Endometrial microvascular endothelial cells (primary cell): ENCODE data around the gene KRT76. TPM values are rescaled to one million over a fixed set of nuclear protein-coding genes. Genes with fewer than 3 reads are reported as not detected.

Experiments used
- in situ Hi-C: cut with HindIII; loops from 2 replicates; pipeline ENCODE4 v1.10.0; 2017; ENCODE audit warnings: low sequenced_read_pairs, low pct_unique_long_range_greater_than_20kb; ENCODE audit errors: inconsistent ontology term
- total RNA-seq: library from RNA; depleted of rRNA; stranded (reverse); fragments of >200 nt; gene quantifications from one replicate; pipeline ENCODE4 v1.2.3, GENCODE V29; 2015; ENCODE audit errors: inconsistent ontology term

KRT76 gene
- total RNA-seq, 1 donor from 2014 or later = not detected

GRCh38 chr12:52788192-52788875 is 11.2 kb upstream of the KRT76 start:
- in situ Hi-C loops = no loop called here

DNA sequence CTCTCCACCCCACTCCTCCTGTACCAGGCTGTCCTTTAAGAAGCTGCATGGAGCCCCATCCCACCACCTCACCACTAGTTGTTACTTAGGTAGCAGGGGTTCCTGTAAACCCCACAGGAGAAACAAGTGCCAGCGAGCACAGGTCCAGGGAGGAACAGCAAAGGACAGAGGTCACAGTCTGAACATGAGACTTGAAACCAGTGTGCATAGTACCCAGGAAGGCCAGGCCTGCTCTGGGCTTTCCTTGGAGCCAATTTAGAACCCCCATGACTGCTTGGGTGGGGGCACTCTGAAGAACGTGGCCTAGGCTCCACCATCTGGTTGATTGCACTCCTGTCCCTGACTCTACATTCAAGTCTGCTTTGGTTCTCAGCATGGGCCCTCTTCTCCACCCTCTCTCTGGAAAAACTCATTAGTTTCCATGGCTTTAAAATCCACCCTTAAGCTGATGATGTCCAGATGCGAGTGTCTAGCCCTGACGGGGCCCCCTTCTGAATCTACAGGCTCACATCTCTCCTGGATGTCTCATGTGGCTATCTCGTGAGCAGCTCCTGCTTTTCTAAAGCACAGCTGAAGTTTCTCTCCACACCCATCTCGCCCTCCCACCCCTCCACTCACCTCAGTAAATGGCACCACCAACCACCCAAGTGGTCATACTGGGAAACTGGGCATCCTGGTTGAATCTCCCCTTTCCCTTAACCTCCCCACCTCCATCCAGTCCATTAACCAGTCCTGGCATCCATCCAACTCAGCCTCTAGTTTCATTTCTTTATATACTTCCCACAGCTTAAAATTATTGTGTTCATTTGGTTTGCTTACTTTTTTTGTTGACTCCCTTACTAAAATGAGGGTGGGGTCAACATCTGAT is 10.4 kb upstream of the KRT76 start:
- in situ Hi-C loops = no loop called here

- in situ Hi-C loops = no loop called here
Observed at GRCh38 chr12:52784909-52785308, 7.8 kb upstream of the KRT76 start.

DNA sequence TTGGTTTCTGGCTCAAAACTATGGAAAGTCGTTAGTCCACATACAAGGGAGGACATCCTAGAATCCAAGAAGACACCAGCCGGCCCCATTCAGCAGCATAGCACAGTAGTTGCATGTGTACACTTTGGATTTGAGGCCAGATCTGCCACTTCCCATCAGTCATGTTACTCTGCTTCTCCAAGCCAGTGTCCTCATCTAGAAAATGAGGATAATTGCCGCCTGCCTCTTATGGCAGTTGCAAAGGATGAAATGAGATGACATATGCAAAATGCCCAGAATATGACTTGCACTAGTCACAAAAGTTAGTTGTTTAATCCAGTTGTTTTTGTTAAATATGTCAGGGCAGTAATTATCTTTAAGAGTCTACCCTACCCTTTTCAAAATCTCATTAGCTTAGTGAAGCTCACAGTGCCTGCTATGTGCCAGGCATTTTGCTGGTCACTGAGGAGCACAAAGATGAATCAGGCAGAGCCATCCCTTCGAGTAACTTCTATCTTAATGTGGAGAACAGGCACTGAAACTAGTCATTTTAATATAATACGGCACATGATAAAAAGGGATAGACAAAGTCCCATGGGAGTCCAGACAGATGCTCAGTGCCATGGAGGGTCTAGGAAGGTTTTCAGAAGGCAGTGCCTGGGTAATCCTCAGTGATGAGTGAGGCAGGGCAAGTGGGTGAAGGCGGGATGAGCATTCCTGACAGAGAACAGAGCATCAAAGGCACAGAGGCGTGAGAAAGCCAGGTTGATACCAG is 6.6 kb upstream of the KRT76 start:
- in situ Hi-C loops = no loop called here

DNA sequence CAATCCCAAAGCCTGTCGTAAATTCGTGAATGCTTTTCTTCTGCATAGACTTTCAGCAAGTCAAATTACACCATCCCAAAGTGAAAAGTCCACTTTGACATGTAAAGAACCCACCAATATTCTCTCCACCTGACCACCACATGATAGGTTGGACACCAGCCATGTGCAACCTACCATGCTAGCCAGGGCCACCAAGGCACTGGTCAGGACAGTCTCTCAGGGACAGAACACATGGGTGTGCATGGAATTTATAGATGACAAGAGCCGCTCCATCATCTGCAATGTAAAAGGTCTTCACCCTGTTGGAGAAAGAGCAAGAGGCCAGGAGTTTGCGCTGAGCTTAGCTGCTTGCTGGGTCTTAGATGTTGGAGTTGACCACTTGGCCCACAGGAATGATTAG is 5.4 kb upstream of the KRT76 start:
- in situ Hi-C loops = no loop called here

GRCh38 chr12:52781399-52782082 is 4.4 kb upstream of the KRT76 start:
- in situ Hi-C loops = no loop called here

- in situ Hi-C loops = no loop called here
Observed at GRCh38 chr12:52779914-52780313, 2.8 kb upstream of the KRT76 start.

DNA sequence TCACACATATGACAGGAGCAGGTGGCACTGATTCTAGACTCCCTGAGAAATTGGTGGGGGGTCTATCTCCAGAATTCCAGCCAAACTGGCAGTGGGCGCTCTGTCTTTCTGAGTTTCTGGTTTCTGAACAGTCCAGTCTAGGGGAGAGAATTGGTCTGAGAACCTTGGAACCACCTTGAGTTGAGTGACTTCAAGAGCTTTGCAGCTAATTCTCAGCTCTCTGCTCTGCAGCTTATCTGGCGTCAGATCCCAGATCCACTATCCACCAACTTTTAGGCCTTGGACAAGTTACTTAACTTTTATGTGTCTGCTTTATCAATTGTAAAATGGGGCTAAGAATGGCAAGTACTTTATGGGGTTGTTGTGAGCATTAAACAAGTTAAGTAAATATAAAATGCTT is 1.7 kb upstream of the KRT76 start:
- in situ Hi-C loops = no loop called here

- in situ Hi-C loops = no loop called here
Observed at GRCh38 chr12:52777566-52777965, 421 bp upstream of the KRT76 start.

- in situ Hi-C loops = no loop called here
Observed at GRCh38 chr12:52776435-52776834, 710 bp downstream of the KRT76 start.

- in situ Hi-C loops = no loop called here
Observed at GRCh38 chr12:52774629-52775250, 2.4 kb downstream of the KRT76 start.

- in situ Hi-C loops = no loop called here
Observed at GRCh38 chr12:52772772-52773171, 4.4 kb downstream of the KRT76 start.

DNA sequence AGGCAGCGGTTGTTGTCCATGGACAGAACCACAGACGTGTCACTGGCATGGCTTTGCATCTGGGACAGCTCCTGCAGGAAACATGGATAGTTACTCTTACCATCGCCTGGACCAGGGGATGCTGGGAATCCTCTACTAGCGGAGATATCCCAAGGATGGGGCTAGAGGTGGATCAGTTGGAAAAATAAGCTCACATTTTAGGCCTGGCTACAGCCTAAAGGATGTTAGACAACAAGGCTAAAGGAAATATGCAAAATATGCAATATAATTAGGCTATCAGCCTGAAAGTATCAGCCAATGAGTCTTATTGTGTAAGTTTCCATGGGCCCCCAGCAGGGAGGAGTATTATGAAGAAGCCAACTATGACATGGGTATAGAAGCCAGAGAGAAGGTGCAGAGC is 5.0 kb downstream of the KRT76 start:
- in situ Hi-C loops = no loop called here

- in situ Hi-C loops = no loop called here
Observed at GRCh38 chr12:52771505-52771904, 5.6 kb downstream of the KRT76 start.

DNA sequence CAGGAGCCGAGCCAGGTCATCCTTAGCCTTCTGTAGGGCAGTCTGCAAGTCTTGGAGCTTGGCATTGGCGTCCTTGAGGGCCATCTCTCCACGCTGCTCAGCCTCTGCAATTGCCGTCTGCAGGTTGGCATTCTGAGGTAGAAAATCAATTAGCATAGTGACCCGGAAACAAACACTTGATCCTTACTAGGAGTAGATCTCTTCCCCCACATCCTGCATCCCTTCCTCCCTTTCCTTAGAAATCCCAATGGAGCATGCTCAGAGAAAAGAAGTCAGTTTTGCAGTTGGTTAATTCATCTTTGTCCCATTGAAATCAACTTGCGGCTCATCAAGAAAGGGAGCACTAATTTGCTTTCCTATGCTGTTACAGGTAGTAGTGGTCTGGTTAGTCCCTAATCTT is 6.1 kb downstream of the KRT76 start:
- in situ Hi-C loops = no loop called here

DNA sequence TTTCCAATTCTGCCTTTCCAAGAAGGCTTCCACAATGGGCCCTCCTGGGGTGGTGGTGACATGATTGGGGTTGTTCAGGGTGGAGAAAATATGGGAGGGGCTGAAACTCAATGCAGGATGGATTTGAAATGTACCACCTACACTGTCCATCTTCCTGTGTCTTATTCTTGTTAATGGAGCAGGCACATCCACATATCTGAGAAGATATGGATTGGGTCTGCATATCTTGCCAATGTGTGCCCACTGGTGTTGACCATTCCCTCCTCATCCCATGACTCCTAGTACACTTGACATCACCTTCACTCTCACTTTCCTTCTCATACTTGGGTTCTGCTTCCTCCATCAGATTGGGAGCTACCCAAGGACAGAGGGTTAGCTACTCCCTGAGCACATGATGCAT is 7.2 kb downstream of the KRT76 start:
- in situ Hi-C loops = no loop called here

DNA sequence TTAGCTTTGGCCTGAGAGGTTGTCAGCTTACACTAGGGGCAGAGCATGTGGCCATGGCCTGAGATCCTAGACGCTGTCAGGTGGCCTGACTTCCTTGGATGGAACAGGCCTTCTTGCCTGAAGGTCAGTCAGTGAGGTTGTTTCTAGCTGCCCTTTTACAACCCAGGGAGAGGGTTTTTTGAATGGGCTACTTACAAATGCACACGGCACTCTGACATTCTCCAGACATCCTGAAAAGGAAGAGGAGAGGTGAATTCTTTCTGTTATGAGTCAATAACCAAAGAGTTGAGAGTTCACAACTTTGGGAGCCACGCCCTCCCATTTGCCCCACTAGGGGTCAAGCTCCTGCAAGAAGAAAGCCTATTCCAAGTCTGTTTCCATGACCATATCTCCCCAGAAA is 7.8 kb downstream of the KRT76 start:
- in situ Hi-C loops = no loop called here

GRCh38 chr12:52768479-52769200 is 8.5 kb downstream of the KRT76 start:
- in situ Hi-C loops = no loop called here
